OCI-LY3 (cell line): Measurements from ENCODE around the gene UBE2R2.

Experiments
- H2AFZ ChIP-seq: fragments of 200-600, 300-600 bp; shearing (Covaris generic); 2 replicates; pipeline ENCODE4 v1.6.0; 2014; ENCODE audit warnings: antibody characterized with exemption, low read depth, low read length
- H3K27ac ChIP-seq: fragments of 200-600, 300-600 bp; sonication (generic); 2 replicates; pipeline ENCODE4 v1.5.1; 2014; ENCODE audit warnings: mild to moderate bottlenecking, low read length, moderate library complexity, mixed read lengths
- H3K27me3 ChIP-seq: fragments of 200-600, 300-600 bp; sonication (generic); 2 replicates; pipeline ENCODE4 v1.6.1; 2014; ENCODE audit warnings: low read depth, low read length, mixed read lengths
- H3K36me3 ChIP-seq: fragments of 200-600, 300-600 bp; sonication (generic); replicated peaks from 2 replicates; pipeline ENCODE3; 2014; ENCODE audit warnings: low read depth, low read length, mixed read lengths
- H3K4me1 ChIP-seq: fragments of 300-600, 200-600 bp; sonication (generic); 2 replicates; pipeline ENCODE4 v1.6.1; 2014; ENCODE audit warnings: low read length, mixed read lengths
- H3K4me2 ChIP-seq: fragments of 200-600, 300-600 bp; sonication (generic); 2 replicates; pipeline ENCODE4 v1.6.1; 2014; ENCODE audit warnings: low read length, mixed read lengths
- H3K4me3 ChIP-seq: fragments of 300-600, 200-600 bp; sonication (generic); 2 replicates; pipeline ENCODE4 v1.5.1; 2014; ENCODE audit warnings: antibody characterized with exemption, mild to moderate bottlenecking, low read length, moderate library complexity
- H3K79me2 ChIP-seq: fragments of 300-600, 200-600 bp; shearing (Covaris generic); 2 replicates; pipeline ENCODE4 v1.6.1; 2014; ENCODE audit warnings: mild to moderate bottlenecking, low read length, mixed read lengths
- H3K9ac ChIP-seq: fragments of 300-600, 200-600 bp; shearing (Covaris generic); 2 replicates; pipeline ENCODE4 v1.6.0; 2014; ENCODE audit warnings: mild to moderate bottlenecking, low read length, moderate library complexity
- H3K9me3 ChIP-seq: fragments of 200-600, 300-600 bp; shearing (Covaris generic); 2 replicates; pipeline ENCODE4 v1.6.1; 2014; ENCODE audit warnings: low read length, mixed read lengths; ENCODE audit not compliant: insufficient read depth
- H4K20me1 ChIP-seq: fragments of 200-600, 300-600 bp; sonication (generic); 2 replicates; pipeline ENCODE4 v1.6.1; 2016; ENCODE audit warnings: low read length, mixed read lengths; ENCODE audit not compliant: insufficient read depth
- EZH2phosphoT487 ChIP-seq: fragments of 200-600 bp; shearing (Covaris generic); IDR thresholded peaks from 2 replicates; pipeline ENCODE4 v1.6.1; 2018; ENCODE audit warnings: antibody characterized with exemption, mixed run types, low read depth
- TF ChIP-seq, protein P1 (sequence below): fragments of 200-600, 300-600 bp; sonication (generic); IDR thresholded peaks from 2 replicates; pipeline ENCODE4 v1.5.1; 2014; ENCODE audit warnings: antibody characterized with exemption, low read length, low read depth

The UBE2R2 gene

DNA sequence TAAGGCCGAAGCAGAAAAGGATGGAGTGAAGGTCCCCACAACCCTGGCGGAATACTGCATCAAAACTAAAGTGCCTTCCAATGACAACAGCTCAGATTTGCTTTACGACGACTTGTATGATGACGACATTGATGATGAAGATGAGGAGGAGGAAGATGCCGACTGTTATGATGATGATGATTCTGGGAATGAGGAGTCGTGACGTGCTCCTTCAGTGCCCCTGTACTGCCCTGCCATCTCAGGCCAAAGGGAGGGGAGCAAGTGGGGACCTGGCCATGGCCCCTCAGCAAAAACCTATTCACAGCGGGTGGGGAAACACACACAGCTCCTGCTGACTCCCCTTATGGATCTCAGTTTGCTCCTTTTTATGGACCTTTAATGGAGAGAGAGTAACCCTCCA lies 100.1 kb downstream of the UBE2R2 start:
- Histone ChIP-seq H3K9ac (no peak overlapping the region), H4K20me1 (peaks cover 13% of the 10 kb centered on the region; the same call in 1 of the 2 replicates), H3K79me2 (peaks cover 7% of the 10 kb centered on the region; the same call in 1 of the 2 replicates), H3K4me1 (no peaks in the 10 kb centered on the region), H3K36me3 (peaks cover 66% of the 10 kb centered on the region), H3K9me3 (no peaks in the 10 kb centered on the region), H2AFZ (no peak overlapping the region), H3K4me2 (no peak overlapping the region), H3K4me3 (no peak overlapping the region), H3K27me3 (no peaks in the 10 kb centered on the region), H3K27ac (no peak overlapping the region)
- TF ChIP-seq, protein P1, sequence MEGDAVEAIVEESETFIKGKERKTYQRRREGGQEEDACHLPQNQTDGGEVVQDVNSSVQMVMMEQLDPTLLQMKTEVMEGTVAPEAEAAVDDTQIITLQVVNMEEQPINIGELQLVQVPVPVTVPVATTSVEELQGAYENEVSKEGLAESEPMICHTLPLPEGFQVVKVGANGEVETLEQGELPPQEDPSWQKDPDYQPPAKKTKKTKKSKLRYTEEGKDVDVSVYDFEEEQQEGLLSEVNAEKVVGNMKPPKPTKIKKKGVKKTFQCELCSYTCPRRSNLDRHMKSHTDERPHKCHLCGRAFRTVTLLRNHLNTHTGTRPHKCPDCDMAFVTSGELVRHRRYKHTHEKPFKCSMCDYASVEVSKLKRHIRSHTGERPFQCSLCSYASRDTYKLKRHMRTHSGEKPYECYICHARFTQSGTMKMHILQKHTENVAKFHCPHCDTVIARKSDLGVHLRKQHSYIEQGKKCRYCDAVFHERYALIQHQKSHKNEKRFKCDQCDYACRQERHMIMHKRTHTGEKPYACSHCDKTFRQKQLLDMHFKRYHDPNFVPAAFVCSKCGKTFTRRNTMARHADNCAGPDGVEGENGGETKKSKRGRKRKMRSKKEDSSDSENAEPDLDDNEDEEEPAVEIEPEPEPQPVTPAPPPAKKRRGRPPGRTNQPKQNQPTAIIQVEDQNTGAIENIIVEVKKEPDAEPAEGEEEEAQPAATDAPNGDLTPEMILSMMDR: no peak
- no peak for TF ChIP-seq EZH2phosphoT487

DNA sequence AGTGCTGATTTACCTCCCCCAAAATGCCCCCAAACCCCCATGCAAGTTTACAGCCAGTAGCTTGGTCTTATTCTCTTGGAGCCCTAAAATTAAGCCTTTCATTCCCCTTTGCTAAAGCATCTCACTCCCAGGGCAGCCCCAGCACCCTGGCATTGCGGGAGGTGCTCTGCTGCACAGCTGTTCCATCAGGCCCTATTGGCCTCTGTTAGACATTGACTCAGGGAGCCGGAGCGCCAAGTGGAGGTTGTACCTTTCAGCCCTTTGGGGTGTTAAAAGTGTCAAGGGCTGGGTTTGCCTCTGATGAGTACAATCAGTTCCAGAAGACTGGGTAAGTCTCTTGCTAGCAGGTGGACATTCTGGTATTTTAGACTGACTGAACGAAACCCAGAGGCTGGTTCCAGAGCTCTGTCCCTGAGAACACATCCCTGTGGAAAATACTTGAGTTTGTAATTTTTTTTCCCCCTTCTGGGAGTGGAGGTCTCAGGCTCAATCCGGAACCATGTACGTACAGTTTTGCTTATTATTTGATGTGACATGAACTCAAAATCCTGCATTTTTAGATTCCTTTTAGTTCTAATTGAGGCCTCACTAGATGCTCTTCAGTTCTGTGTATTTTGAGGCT lies 102.4 kb downstream of the UBE2R2 start:
- Histone ChIP-seq H3K4me2 (no peak overlapping the region), H3K36me3 (peaks cover 78% of the 10 kb centered on the region), H3K4me1 (no peaks in the 10 kb centered on the region), H3K4me3 (no peak overlapping the region), H3K9me3 (no peaks in the 10 kb centered on the region), H3K27ac (no peak overlapping the region), H3K27me3 (no peaks in the 10 kb centered on the region), H3K79me2 (peaks cover 5% of the 10 kb centered on the region; the same call in 1 of the 2 replicates), H3K9ac (no peak overlapping the region), H2AFZ (no peak overlapping the region), H4K20me1 (peaks cover 13% of the 10 kb centered on the region; the same call in 1 of the 2 replicates)
- TF ChIP-seq, protein P1: no peak
- TF ChIP-seq EZH2phosphoT487: no peak

DNA sequence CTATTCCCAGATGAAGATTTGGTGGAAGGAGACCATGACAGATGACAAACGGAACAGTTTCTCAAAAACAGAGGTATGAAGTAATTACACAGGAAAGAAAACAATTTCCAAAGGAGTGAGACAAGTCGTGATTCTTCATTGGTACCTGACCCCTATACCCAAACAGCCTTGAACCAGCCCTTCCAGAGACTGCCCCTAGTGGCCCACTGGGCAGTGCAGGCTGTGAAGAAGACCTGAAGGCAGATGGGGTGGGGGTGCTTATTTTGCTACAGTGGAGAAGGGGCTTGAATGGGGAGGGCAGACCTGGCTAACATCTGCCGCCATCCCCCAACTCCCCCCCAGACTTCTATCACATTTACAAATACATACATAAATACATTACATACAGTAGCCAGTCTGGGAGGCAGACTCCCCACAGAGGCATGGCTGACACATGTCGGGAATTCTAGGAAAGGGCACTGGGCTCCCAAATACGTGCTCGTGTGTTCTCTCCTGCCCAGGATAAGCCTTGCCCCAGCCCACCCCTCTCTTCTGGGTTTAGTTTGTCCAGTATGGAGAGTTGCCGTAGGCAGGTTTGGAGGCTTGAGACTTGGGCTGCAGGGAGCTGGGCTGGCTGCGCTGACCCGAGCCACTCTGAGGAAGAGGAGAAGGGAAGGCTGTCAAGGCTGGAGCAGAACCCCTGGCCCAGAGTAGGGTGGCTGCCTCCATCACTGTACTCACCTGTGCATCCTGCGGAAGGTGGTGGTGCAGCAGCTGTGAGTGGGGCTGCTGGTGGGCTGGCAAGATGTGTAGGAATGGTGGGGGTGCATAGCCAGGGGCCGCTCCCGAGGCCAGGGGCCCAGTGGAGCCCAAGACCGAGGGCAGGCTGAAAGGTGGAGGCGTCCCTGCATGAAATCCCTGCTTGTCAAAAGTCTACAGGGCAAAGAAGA lies 105.3 kb downstream of the UBE2R2 start:
- no peaks in the 10 kb centered on the region for H3K9me3 ChIP-seq
- no peak overlapping the region for H2AFZ ChIP-seq
- TF ChIP-seq, protein P1: peak; percentile 59
- TF ChIP-seq EZH2phosphoT487: no peak
- no peaks in the 10 kb centered on the region for H3K27me3 ChIP-seq
- H3K4me2 ChIP-seq: no peak overlapping the region
- H3K4me3 ChIP-seq: no peak overlapping the region
- H3K27ac ChIP-seq: no peak overlapping the region
- no peaks in the 10 kb centered on the region for H3K4me1 ChIP-seq
- peaks cover 88% of the 10 kb centered on the region for H3K36me3 ChIP-seq
- H3K9ac ChIP-seq: no peak overlapping the region
- peaks cover 3% of the 10 kb centered on the region; the same call in 1 of the 2 replicates for H3K79me2 ChIP-seq
- H4K20me1 ChIP-seq: peaks cover 6% of the 10 kb centered on the region; the same call in 1 of the 2 replicates

DNA sequence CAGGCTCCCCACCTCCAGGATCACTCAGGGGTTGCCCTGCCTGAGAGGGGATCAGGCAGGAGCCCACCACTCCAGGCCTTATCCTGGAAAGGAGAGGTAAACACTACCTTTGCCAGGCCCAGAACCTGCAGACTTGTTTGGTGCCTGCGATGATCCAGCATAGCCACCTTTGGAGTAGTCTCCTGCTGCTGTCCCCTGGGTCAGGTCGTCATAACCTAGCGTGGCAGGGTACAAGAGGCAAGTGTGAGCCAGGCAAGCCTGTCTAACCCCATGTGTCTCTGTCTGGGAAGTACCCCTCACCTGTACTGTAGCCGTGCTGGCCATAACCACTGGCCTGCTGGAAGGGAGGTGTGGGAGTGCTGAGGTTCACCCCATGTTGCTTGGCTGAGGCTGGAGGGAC lies 106.1 kb downstream of the UBE2R2 start:
- H2AFZ ChIP-seq: no peak overlapping the region
- H4K20me1 ChIP-seq: peaks cover 6% of the 10 kb centered on the region; the same call in 1 of the 2 replicates
- no peak overlapping the region for H3K4me3 ChIP-seq
- no peaks in the 10 kb centered on the region for H3K27me3 ChIP-seq
- peaks cover 87% of the 10 kb centered on the region for H3K36me3 ChIP-seq
- no peak overlapping the region for H3K27ac ChIP-seq
- peaks cover 3% of the 10 kb centered on the region; the same call in 1 of the 2 replicates for H3K79me2 ChIP-seq
- H3K9me3 ChIP-seq: no peaks in the 10 kb centered on the region
- H3K4me2 ChIP-seq: no peak overlapping the region
- H3K4me1 ChIP-seq: no peaks in the 10 kb centered on the region
- no peak for TF ChIP-seq EZH2phosphoT487
- TF ChIP-seq, protein P1: no peak
- H3K9ac ChIP-seq: no peak overlapping the region
